H1 (cell line): ENCODE results near the gene FAM216A. TPM values are rescaled to one million over a fixed set of nuclear protein-coding genes. Genes with fewer than 3 reads are reported as not detected.

Experiments used
- CTCF ChIA-PET: fragments of 300-600 bp; sonication (Branson Sonifier 250); formaldehyde crosslinking; loops from one replicate; lab custom pipeline; 2021; ENCODE audit not compliant: partially characterized antibody; lab: Charles Lee
- POLR2A ChIA-PET: fragments of 300-600 bp; sonication (Branson Sonifier 250); formaldehyde crosslinking; loops from one replicate; lab custom pipeline; 2021; ENCODE audit warnings: inconsistent platforms; ENCODE audit not compliant: partially characterized antibody; lab: Charles Lee
- DNase-seq, 2 experiments: peaks; one replicate each; pipeline versions ENCODE4 v3.0.0 to v3.0.0-alpha.2; 2010 to 2022; ENCODE audit warnings: low spot score in 2 of 2, low read depth in 1 of 2, mixed read lengths in 1 of 2
- FAIRE-seq: peaks from 2 replicates; lab custom pipeline; 2011; peaks lifted over from hg19 to GRCh38; lab: Jason Lieb, UNC
- H2AFZ ChIP-seq: 2 replicates; pipeline ENCODE4 v1.8.1; 2012; ENCODE audit warnings: low read length, inconsistent platforms
- H2AK5ac ChIP-seq: 2 replicates; pipeline ENCODE4 v1.6.1; 2013; ENCODE audit warnings: low read depth, low read length
- H2BK120ac ChIP-seq: replicated peaks from 2 replicates; pipeline ENCODE3; 2013; ENCODE audit warnings: low read depth, low read length, inconsistent platforms
- H2BK12ac ChIP-seq: 2 replicates; pipeline ENCODE4 v1.6.1; 2013; ENCODE audit warnings: low read depth, low read length
- H2BK15ac ChIP-seq: 2 replicates; pipeline ENCODE4 v1.6.1; 2013; ENCODE audit warnings: low read length
- H2BK20ac ChIP-seq: 2 replicates; pipeline ENCODE4 v1.6.1; 2013; ENCODE audit warnings: low read length
- H2BK5ac ChIP-seq: 2 replicates; pipeline ENCODE4 v1.6.1; 2013; ENCODE audit warnings: low read depth, low read length
- H3K14ac ChIP-seq: 2 replicates; pipeline ENCODE4 v1.6.1; 2013; ENCODE audit warnings: inconsistent platforms; ENCODE audit not compliant: insufficient read length
- H3K18ac ChIP-seq: 2 replicates; pipeline ENCODE4 v1.6.1; 2013; ENCODE audit warnings: low read length; ENCODE audit errors: extremely low read depth
- H3K23ac ChIP-seq: 2 replicates; pipeline ENCODE4 v1.6.1; 2013; ENCODE audit warnings: inconsistent platforms; ENCODE audit not compliant: insufficient read length
- H3K23me2 ChIP-seq: 2 replicates; pipeline ENCODE4 v1.6.1; 2013; ENCODE audit warnings: low read depth, low read length
- H3K27ac ChIP-seq: 2 replicates; pipeline ENCODE4 v1.6.1; 2011; ENCODE audit warnings: low read depth, low read length, inconsistent platforms
- H3K27me3 ChIP-seq, 4 experiments: replicated peaks in 1 of 4; 1 replicate in 1 of 4; 2 replicates in 3 of 4; pipeline versions ENCODE4 v1.6.1 to v1.8.1; 2011 to 2013; ENCODE audit warnings: low read length in 3 of 4, mild to moderate bottlenecking in 3 of 4, inconsistent platforms in 2 of 4, mixed read lengths in 2 of 4, moderate library complexity in 1 of 4; ENCODE audit not compliant: control insufficient read depth in 3 of 4, insufficient read depth in 3 of 4; ENCODE audit errors: extremely low read depth in 1 of 4
- H3K36me3 ChIP-seq, 4 experiments: 2 replicates each; pipeline versions ENCODE4 v1.6.1 to v1.8.1; 2011 to 2013; ENCODE audit warnings: mild to moderate bottlenecking in 4 of 4, low read length in 3 of 4, moderate library complexity in 2 of 4, control low read depth in 1 of 4, inconsistent platforms in 1 of 4; ENCODE audit not compliant: insufficient read depth in 4 of 4, control insufficient read depth in 2 of 4
- H3K4ac ChIP-seq: replicated peaks from 2 replicates; pipeline ENCODE3; 2013; ENCODE audit warnings: low read length, low read depth, mixed read lengths, inconsistent platforms; ENCODE audit not compliant: insufficient read length
- H3K4me1 ChIP-seq, 4 experiments: replicated peaks in 1 of 4; 1 replicate in 1 of 4; 2 replicates in 3 of 4; pipeline versions ENCODE4 v1.6.1 to v1.8.1; 2011 to 2013; ENCODE audit warnings: low read length in 3 of 4, inconsistent platforms in 2 of 4, mixed read lengths in 1 of 4; ENCODE audit not compliant: insufficient read depth in 4 of 4, control insufficient read depth in 3 of 4
- H3K4me2 ChIP-seq, 2 experiments: 2 replicates each; pipeline versions ENCODE4 v1.6.1 to v1.8.1; 2011 to 2013; ENCODE audit warnings: low read depth in 2 of 2, low read length in 2 of 2, control low read depth in 1 of 2, inconsistent platforms in 1 of 2, mild to moderate bottlenecking in 1 of 2; ENCODE audit not compliant: insufficient read depth in 1 of 2
- H3K4me3 ChIP-seq, 4 experiments: fragments of 200-600, 300-600 bp in 1 of 4; sonication (generic), shearing (Covaris generic), sonication (Bioruptor Twin) in 1 of 4; 2 replicates each; pipeline versions ENCODE4 v1.5.1 to v1.8.1; 2011 to 2016; ENCODE audit warnings: low read length in 4 of 4, low read depth in 3 of 4, control low read depth in 2 of 4, inconsistent platforms in 2 of 4, mild to moderate bottlenecking in 2 of 4, mixed read lengths in 1 of 4, moderate library complexity in 1 of 4; ENCODE audit not compliant: insufficient read depth in 2 of 4; ENCODE audit errors: extremely low read depth in 1 of 4
- H3K56ac ChIP-seq: replicated peaks from 2 replicates; pipeline ENCODE3; 2013; ENCODE audit warnings: low read depth, mild to moderate bottlenecking, mixed read lengths, low read length, inconsistent platforms; ENCODE audit not compliant: insufficient read length
- H3K79me1 ChIP-seq: 2 replicates; pipeline ENCODE4 v1.6.1; 2013; ENCODE audit warnings: low read depth, low read length, control low read depth
- H3K79me2 ChIP-seq, 2 experiments: 2 replicates each; pipeline versions ENCODE4 v1.6.1 to v1.8.1; 2012 to 2013; ENCODE audit warnings: low read length in 2 of 2, mild to moderate bottlenecking in 2 of 2, inconsistent platforms in 1 of 2; ENCODE audit not compliant: insufficient read depth in 2 of 2, control insufficient read depth in 1 of 2
- H3K9ac ChIP-seq, 4 experiments: replicated peaks in 1 of 4; 1 replicate in 1 of 4; 2 replicates in 3 of 4; pipeline versions ENCODE4 v1.6.1 to v1.8.1; 2011 to 2013; ENCODE audit warnings: low read depth in 3 of 4, low read length in 3 of 4, control low read depth in 2 of 4, mild to moderate bottlenecking in 2 of 4, moderate library complexity in 2 of 4, inconsistent platforms in 1 of 4; ENCODE audit errors: extremely low read depth in 1 of 4
- H3K9me3 ChIP-seq, 2 experiments: 2 replicates each; pipeline versions ENCODE4 v1.6.1 to v1.8.1; 2012 to 2013; ENCODE audit warnings: mild to moderate bottlenecking in 2 of 2, moderate library complexity in 2 of 2, control low read depth in 1 of 2, inconsistent platforms in 1 of 2, low read depth in 1 of 2, low read length in 1 of 2, mixed read lengths in 1 of 2; ENCODE audit not compliant: insufficient read depth in 2 of 2
- H4K20me1 ChIP-seq, 2 experiments: replicated peaks in 1 of 2; 2 replicates each; pipeline versions ENCODE3 to v1.8.1; 2011 to 2013; ENCODE audit warnings: inconsistent platforms in 2 of 2, low read length in 2 of 2, mild to moderate bottlenecking in 1 of 2; ENCODE audit not compliant: insufficient read depth in 2 of 2, control insufficient read depth in 1 of 2
- H4K5ac ChIP-seq: 2 replicates; pipeline ENCODE4 v1.6.1; 2013; ENCODE audit warnings: low read length, low read depth, mixed read lengths, inconsistent platforms; ENCODE audit not compliant: insufficient read length
- H4K8ac ChIP-seq: 2 replicates; pipeline ENCODE4 v1.8.0; 2013; ENCODE audit warnings: mild to moderate bottlenecking, moderate library complexity, low read length, inconsistent platforms; ENCODE audit not compliant: insufficient read depth; ENCODE audit errors: extremely low read depth
- H4K91ac ChIP-seq: replicated peaks from 2 replicates; pipeline ENCODE3; 2013; ENCODE audit warnings: low read length, mixed read lengths, inconsistent platforms; ENCODE audit not compliant: insufficient read length
- CHD1 ChIP-seq: IDR thresholded peaks from 2 replicates; pipeline ENCODE4 v1.6.1; 2012; ENCODE audit warnings: low read depth, low read length, improper control_type of control experiment
- CTBP2 ChIP-seq: IDR thresholded peaks from 2 replicates; pipeline ENCODE4 v1.7.0; 2011; ENCODE audit warnings: borderline replicate concordance, mild to moderate bottlenecking, moderate library complexity, mixed read lengths, low read length; ENCODE audit not compliant: insufficient read depth, insufficient read length
- EZH2 ChIP-seq: fragments of 200-600 bp; sonication (generic); IDR thresholded peaks from 2 replicates; pipeline ENCODE4 v1.7.1; 2012; ENCODE audit warnings: low read depth, mild to moderate bottlenecking, moderate library complexity, low read length, inconsistent platforms; ENCODE audit not compliant: severe bottlenecking
- FOSL1 ChIP-seq: IDR thresholded peaks from 2 replicates; pipeline ENCODE4 v1.6.1; 2011; ENCODE audit warnings: mild to moderate bottlenecking, low read depth, low read length, moderate library complexity; ENCODE audit not compliant: insufficient read depth
- GTF2F1 ChIP-seq: IDR thresholded peaks from 2 replicates; pipeline ENCODE4 v1.6.1; 2012; ENCODE audit warnings: low read depth, low read length, improper control_type of control experiment, borderline replicate concordance
- HDAC6 ChIP-seq: IDR thresholded peaks from one replicate; pipeline ENCODE4 v1.7.1; 2012; ENCODE audit warnings: low read depth, mild to moderate bottlenecking, inconsistent platforms, low read length, moderate library complexity
- KDM1A ChIP-seq: fragments of 200-600, 300-600 bp; sonication (generic); IDR thresholded peaks from 2 replicates; pipeline ENCODE4 v1.7.1; 2016; ENCODE audit warnings: mild to moderate bottlenecking, low read length, borderline replicate concordance
- KDM5A ChIP-seq: fragments of 200-600 bp; IDR thresholded peaks from 2 replicates; pipeline ENCODE4 v1.7.1; 2012; ENCODE audit warnings: mild to moderate bottlenecking, low read length, inconsistent platforms, mixed read lengths
- POU5F1 ChIP-seq: IDR thresholded peaks from 2 replicates; pipeline ENCODE4 v1.6.1; 2011; ENCODE audit warnings: low read depth, mild to moderate bottlenecking, low read length, moderate library complexity
- RAD21 ChIP-seq, 2 experiments: IDR thresholded peaks in 1 of 2; conservative IDR thresholded peaks in 1 of 2; 2 replicates each; pipeline ENCODE4 v1.6.1; 2011; ENCODE audit warnings: low read depth in 2 of 2, low read length in 2 of 2, improper control_type of control experiment in 1 of 2, inconsistent platforms in 1 of 2, mild to moderate bottlenecking in 1 of 2, moderate library complexity in 1 of 2
- SAP30 ChIP-seq: fragments of 300-600 bp; sonication (generic); IDR thresholded peaks from 2 replicates; pipeline ENCODE4 v1.7.1; 2012; ENCODE audit warnings: low read length, moderate library complexity, mild to moderate bottlenecking, inconsistent platforms; ENCODE audit not compliant: insufficient read depth, insufficient replicate concordance
- SIN3A ChIP-seq, 2 experiments: IDR thresholded peaks in 1 of 2; conservative IDR thresholded peaks in 1 of 2; 2 replicates each; pipeline ENCODE4 v1.6.1; 2011 to 2012; ENCODE audit warnings: low read length in 2 of 2, improper control_type of control experiment in 1 of 2, low read depth in 1 of 2, mild to moderate bottlenecking in 1 of 2
- ZNF274 ChIP-seq: IDR thresholded peaks from 2 replicates; pipeline ENCODE4 v1.7.0; 2012; ENCODE audit warnings: low read length, borderline replicate concordance; ENCODE audit errors: extremely low read depth
- WGBS, 2 experiments: shearing (Covaris generic) in 1 of 2; methylation state at CpG; one replicate each; pipeline versions ENCODE4 v1.1.6 to v1.1.7; 2013 to 2015; ENCODE audit warnings: low lambda C conversion rate in 2 of 2, mixed read lengths in 2 of 2, inconsistent platforms in 1 of 2, low coverage in 1 of 2, missing lambda C conversion rate in 1 of 2; ENCODE audit not compliant: insufficient replicate concordance in 2 of 2, insufficient coverage in 1 of 2, insufficient read length in 1 of 2; ENCODE audit errors: extremely low coverage in 1 of 2, missing lambda C conversion rate in 1 of 2; 5-methylcytosine and 5-hydroxymethylcytosine counted together
- polyA plus RNA-seq, 7 experiments: library from polyadenylated mRNA; depleted of rRNA in 3 of 7; stranded (reverse) in 5 of 7; unstranded in 2 of 7; fragments of >200 nt in 5 of 7; fragments of 200-250 nt in 2 of 7; gene quantifications; 1 replicate in 5 of 7; 2 replicates in 1 of 7; 4 replicates in 1 of 7; pipeline versions ENCODE4 v1.2.1 to v1.2.3, GENCODE V29; 2011 to 2013; ENCODE audit warnings: missing spikeins in 2 of 7, mixed read lengths in 2 of 7
- total RNA-seq: library from RNA; stranded (reverse); fragmentation: NEBNext Ultra II Directional; extraction: Animal tissue kit (Norgen Biotek cat#: 25700); gene quantifications from 2 replicates; pipeline ENCODE4 v1.2.1, GENCODE V29; 2021

The FAM216A gene
- total and polyA plus RNA-seq, 2 of the 8 experiments (the other 6 are each of a cell fraction or from before 2014, with no cell fraction given) = 19.8 to 24.6 TPM

- H3K4me1 ChIP-seq = peaks cover 0 to 7% (median 1%) of the 10 kb centered on the region in 4 experiments; a peak in 3 of 7 replicates
- peaks cover 0 to 2% of the 10 kb centered on the region in 2 experiments for H4K20me1 ChIP-seq
- DNase-seq (no peak), FAIRE-seq (no peak)
- H3K14ac ChIP-seq = no peak overlapping the region
- peaks cover 4% of the 10 kb centered on the region; the same call in 1 of the 2 replicates for H3K79me1 ChIP-seq
- no peak overlapping the region for H3K4ac ChIP-seq
- H3K36me3 ChIP-seq = peaks cover 5 to 16% (median 14%) of the 10 kb centered on the region in 4 experiments
- no peak overlapping the region for H3K56ac ChIP-seq
- no peak overlapping the region for H4K5ac ChIP-seq
- H3K4me3 ChIP-seq = no peak overlapping the region
- no peak overlapping the region for H3K23ac ChIP-seq
- no peak overlapping the region for H3K9ac ChIP-seq
- 89% methylated on average over 2 of the region's 2 CpGs; no CpG with 5 or more reads in 1 of the 2 experiments for WGBS, 2 experiments
- H2BK5ac ChIP-seq = no peak overlapping the region
- peaks cover 0 to 33% of the 10 kb centered on the region in 2 experiments; a peak in 3 of 4 replicates for H3K79me2 ChIP-seq
- H2AK5ac ChIP-seq = no peak overlapping the region
- no peaks in the 10 kb centered on the region for H3K27me3 ChIP-seq
- H3K18ac ChIP-seq = no peak overlapping the region
- no peak overlapping the region for H4K91ac ChIP-seq
- H2BK12ac ChIP-seq = no peak overlapping the region
- H2AFZ ChIP-seq = no peak overlapping the region
- ChIA-PET CTCF (interaction anchor here (8.1 kb wide), 1 partner anchor 13 kb away, joined by 67 read pairs; the partner anchor contains the start of gene ARPC3), POLR2A (interaction anchor here (0.6 kb wide), 1 partner anchor 136 kb away, joined by 3 read pairs; no protein-coding TSS in a partner anchor)
- no peak overlapping the region for H2BK15ac ChIP-seq
- no peak overlapping the region for H2BK120ac ChIP-seq
- no peaks in the 10 kb centered on the region for H3K9me3 ChIP-seq
- no peak overlapping the region for H4K8ac ChIP-seq
- H3K27ac ChIP-seq = no peak overlapping the region
- no peak overlapping the region for H2BK20ac ChIP-seq
- no peak overlapping the region for H3K4me2 ChIP-seq
- peaks cover 4% of the 10 kb centered on the region for H3K23me2 ChIP-seq
- no peak for TF ChIP-seq GTF2F1
- TF ChIP-seq SIN3A (conservative IDR thresholded peaks at IDR 0.05 in 1 of 2, IDR thresholded peaks at IDR 0.05 in 1 of 2; ENCODE audit: low read depth in 1 of 2, low read length in 2 of 2) = no peak
- TF ChIP-seq KDM1A = no peak
- no peak for TF ChIP-seq CHD1
- TF ChIP-seq EZH2 = no peak
- no peak for TF ChIP-seq HDAC6
- no peak for TF ChIP-seq POU5F1
- TF ChIP-seq SAP30 = no peak
- no peak for TF ChIP-seq RAD21 (IDR thresholded peaks at IDR 0.05 in 1 of 2, conservative IDR thresholded peaks at IDR 0.05 in 1 of 2; ENCODE audit: low read depth in 2 of 2, low read length in 2 of 2)
- TF ChIP-seq ZNF274 = no peak
- no peak for TF ChIP-seq FOSL1
- TF ChIP-seq CTBP2 = no peak
- TF ChIP-seq KDM5A = no peak
Measured at GRCh38 chr12:110465024-110465423, 3.6 kb upstream of the FAM216A start.
